A673 (cell line): ENCODE measurements around the gene ZSCAN5A.

Source experiments
- CTCF ChIP-seq: fragments of 300-800, 200-600 bp; sonication (generic); conservative IDR thresholded peaks from 2 replicates; pipeline ENCODE4 v1.5.1; 2017; ENCODE audit warnings: low read depth, mild to moderate bottlenecking, antibody characterized with exemption, low read length, moderate library complexity, mixed read lengths
- EZH2 ChIP-seq: fragments of 200-600 bp; sonication (generic); IDR thresholded peaks from 2 replicates; pipeline ENCODE4 v1.6.1; 2017; ENCODE audit warnings: borderline replicate concordance, low read depth, mild to moderate bottlenecking, mixed read lengths, antibody characterized with exemption, low read length; ENCODE audit not compliant: poor library complexity, severe bottlenecking

GRCh38 chr19:56333506-56333905, 18.9 kb upstream of the ZSCAN5A start:
- no peak for TF ChIP-seq EZH2
- TF ChIP-seq CTCF, result peak; percentile 80
